GM12878 (cell line): Measurements from ENCODE around the gene ITGA11. TPM values are rescaled to one million over a fixed set of nuclear protein-coding genes. Genes with fewer than 3 reads are reported as not detected.

ENCODE experiments used
- ATAC-seq: fragments of 200-7000 bp; cut with Tn5 transposase; 3 replicates; pipeline ENCODE4 v1.9.1; 2020; ENCODE audit warnings: mild to moderate bottlenecking, moderate library complexity
- BruUV-seq: library from RNA; stranded (reverse); fragments of 400-500 nt; replicated peaks from 2 replicates; lab custom pipeline; 2021; lab: Mats Ljungman, UMichigan
- CTCF ChIA-PET: fragments of 300-600 bp; sonication (Branson Sonifier 250); formaldehyde crosslinking; extraction: SDS; loops from one replicate; lab custom pipeline; 2021; ENCODE audit warnings: inconsistent platforms; lab: Yijun Ruan, JAX
- POLR2A ChIA-PET: fragments of 350-600 bp; formaldehyde crosslinking; extraction: SDS; loops from one replicate; lab custom pipeline; 2021; ENCODE audit warnings: inconsistent platforms; lab: Charles Lee
- RAD21 ChIA-PET: fragments of 300-600 bp; sonication (Branson Sonifier 250); formaldehyde crosslinking; loops from one replicate; lab custom pipeline; 2023; ENCODE audit warnings: antibody characterized with exemption; ENCODE audit not compliant: unreplicated experiment; lab: Charles Lee
- SMC1A ChIA-PET: fragments of 300-600 bp; sonication (Branson Sonifier 250); formaldehyde crosslinking; loops from one replicate; lab custom pipeline; 2023; ENCODE audit not compliant: unreplicated experiment, uncharacterized antibody; lab: Charles Lee
- DNase-seq: peaks from one replicate; pipeline ENCODE4 v3.0.0-alpha.2; 2011; ENCODE audit warnings: low read depth, low spot score
- FAIRE-seq: peaks from 3 replicates; lab custom pipeline; 2011; peaks lifted over from hg19 to GRCh38; lab: Jason Lieb, UNC
- H2AFZ ChIP-seq: 2 replicates; pipeline ENCODE4 v1.6.0; 2011; ENCODE audit warnings: low read depth, low read length, control low read depth; ENCODE audit not compliant: control insufficient read depth
- H3K27ac ChIP-seq: 2 replicates; pipeline ENCODE4 v1.5.1; 2011; ENCODE audit warnings: control low read depth; ENCODE audit not compliant: control insufficient read depth, insufficient read depth
- H3K27me3 ChIP-seq, 2 experiments: replicated peaks in 1 of 2; 2 replicates each; pipeline versions ENCODE4 v1.6.0 to v1.6.1; 2011; ENCODE audit warnings: low read length in 1 of 2; ENCODE audit not compliant: control insufficient read depth in 2 of 2, insufficient read depth in 2 of 2
- H3K36me3 ChIP-seq, 2 experiments: 2 replicates each; pipeline ENCODE4 v1.5.1; 2011; ENCODE audit warnings: low read length in 1 of 2; ENCODE audit not compliant: control insufficient read depth in 2 of 2, insufficient read depth in 2 of 2
- H3K4me1 ChIP-seq: 2 replicates; pipeline ENCODE4 v1.6.1; 2011; ENCODE audit warnings: mild to moderate bottlenecking, low read length, moderate library complexity, mixed read lengths; ENCODE audit not compliant: control insufficient read depth, insufficient read depth
- H3K4me2 ChIP-seq: 2 replicates; pipeline ENCODE4 v1.6.0; 2011; ENCODE audit warnings: control low read depth; ENCODE audit not compliant: control insufficient read depth, insufficient read depth
- H3K4me3 ChIP-seq: fragments of 200-600 bp; sonication (generic); 2 replicates; pipeline ENCODE4 v1.5.1; 2016
- H3K79me2 ChIP-seq: 2 replicates; pipeline ENCODE4 v1.6.0; 2011; ENCODE audit warnings: low read length; ENCODE audit not compliant: control insufficient read depth, insufficient read depth
- H3K9ac ChIP-seq: 2 replicates; pipeline ENCODE4 v1.8.0; 2011; ENCODE audit warnings: low read length, control low read depth, mixed read lengths; ENCODE audit not compliant: control insufficient read depth, insufficient read depth
- H3K9me3 ChIP-seq: replicated peaks from 3 replicates; pipeline ENCODE4 v1.5.1; 2011; ENCODE audit warnings: mild to moderate bottlenecking, low read length; ENCODE audit not compliant: control insufficient read depth, insufficient read depth
- H4K20me1 ChIP-seq: 2 replicates; pipeline ENCODE4 v1.6.0; 2011; ENCODE audit not compliant: control insufficient read depth, insufficient read depth
- EP300 ChIP-seq, 2 experiments: fragments of 150-350 bp in 1 of 2; IDR thresholded peaks; 2 replicates each; pipeline ENCODE4 v1.6.1; 2011 to 2012; ENCODE audit warnings: low read depth in 2 of 2, low read length in 2 of 2, borderline replicate concordance in 1 of 2, improper control_type of control experiment in 1 of 2, inconsistent platforms in 1 of 2; ENCODE audit not compliant: control insufficient read depth in 1 of 2
- GATAD2B ChIP-seq: fragments of 450-650 bp; conservative IDR thresholded peaks from 2 replicates; pipeline ENCODE4 v1.6.1; 2017; ENCODE audit warnings: low read depth, mild to moderate bottlenecking, moderate library complexity
- IKZF1 ChIP-seq: fragments of 450-650 bp; conservative IDR thresholded peaks from 2 replicates; pipeline ENCODE4 v1.6.1; 2017; ENCODE audit warnings: antibody characterized with exemption, mild to moderate bottlenecking
- MTA3 ChIP-seq: IDR thresholded peaks from 2 replicates; pipeline ENCODE4 v1.6.1; 2012; ENCODE audit warnings: low read length, inconsistent platforms, borderline replicate concordance
- MYB ChIP-seq: fragments of 150-350 bp; IDR thresholded peaks from 2 replicates; pipeline ENCODE4 v1.6.1; 2014; ENCODE audit warnings: mild to moderate bottlenecking, low read depth, low read length, borderline replicate concordance
- RAD21 ChIP-seq: IDR thresholded peaks from 2 replicates; pipeline ENCODE4 v1.6.1; 2011; ENCODE audit warnings: mild to moderate bottlenecking, low read depth, low read length, moderate library complexity; ENCODE audit not compliant: insufficient read depth
- RBBP5 ChIP-seq: fragments of 200-600 bp; sonication (generic); conservative IDR thresholded peaks from 2 replicates; pipeline ENCODE4 v1.6.1; 2016
- STAT3 ChIP-seq: IDR thresholded peaks from 2 replicates; pipeline ENCODE4 v1.6.1; 2011; ENCODE audit warnings: low read depth, low read length, improper control_type of control experiment
- TBL1XR1 ChIP-seq: IDR thresholded peaks from 2 replicates; pipeline ENCODE4 v1.6.1; 2012; ENCODE audit warnings: low read depth, low read length, improper control_type of control experiment
- TCF7 ChIP-seq: IDR thresholded peaks from 2 replicates; pipeline ENCODE4 v1.6.1; 2014; ENCODE audit warnings: antibody characterized with exemption, borderline replicate concordance
- ZZZ3 ChIP-seq: IDR thresholded peaks from 2 replicates; pipeline ENCODE4 v1.6.1; 2011; ENCODE audit warnings: low read depth; ENCODE audit not compliant: control insufficient read depth, insufficient read length
- WGBS: methylation state at CpG from one replicate; pipeline ENCODE4 v1.1.6; 2016; ENCODE audit warnings: low lambda C conversion rate; ENCODE audit not compliant: insufficient replicate concordance, insufficient coverage; ENCODE audit errors: missing lambda C conversion rate; 5-methylcytosine and 5-hydroxymethylcytosine counted together
- in situ Hi-C: fragments of 300-500 bp; cut with MboI; formaldehyde crosslinking; loops from 9 replicates; pipeline ENCODE4 v1.14.3; 2018; ENCODE audit warnings: mixed read lengths
- intact Hi-C: fragments of 100-400 bp; cut with micrococcal nuclease; formaldehyde crosslinking; loops from one replicate; pipeline ENCODE4 v1.14.2; 2022; ENCODE audit not compliant: unreplicated experiment
- polyA plus RNA-seq, 11 experiments: library from polyadenylated mRNA; depleted of rRNA in 4 of 11; unstranded in 6 of 11; stranded (reverse) in 5 of 11; fragments of >200 nt; fragmentation: Nextera tagmentation in 4 of 11; fragmentation: Illumina TruSeq in 1 of 11; extraction: Ambion mirVana in 4 of 11; extraction: Trizol in 1 of 11; gene quantifications; 1 replicate in 1 of 11; 2 replicates in 10 of 11; pipeline versions ENCODE4 v1.2.1 to v1.2.3, GENCODE V29; 2011 to 2016; ENCODE audit warnings: inconsistent platforms in 2 of 11, missing spikeins in 2 of 11, low read depth in 1 of 11
- total RNA-seq, 4 experiments: library from RNA; depleted of rRNA in 3 of 4; stranded (reverse); fragments of >200 nt in 3 of 4; fragmentation: Illumina TruSeq in 1 of 4; extraction: Trizol in 1 of 4; gene quantifications; 2 replicates each; pipeline versions ENCODE4 v1.2.1 to v1.2.3, GENCODE V29; 2013 to 2021
- TF ChIP-seq, protein P1 (sequence below), 3 experiments: IDR thresholded peaks in 2 of 3; conservative IDR thresholded peaks in 1 of 3; 2 replicates each; pipeline ENCODE4 v1.5.1; 2011; ENCODE audit warnings: low read depth in 3 of 3, low read length in 3 of 3, mild to moderate bottlenecking in 3 of 3, control low read depth in 2 of 3, moderate library complexity in 2 of 3, inconsistent platforms in 1 of 3, mixed read lengths in 1 of 3; ENCODE audit not compliant: control insufficient read depth in 2 of 3, insufficient read depth in 1 of 3; ENCODE audit errors: extremely low read depth in 1 of 3

The ITGA11 gene
- total and polyA plus RNA-seq, 10 of the 15 experiments (the other 5 are each of a cell fraction or from before 2014, with no cell fraction given): under 0.01 to 0.36 (median 0.13) TPM; not detected in 1

DNA sequence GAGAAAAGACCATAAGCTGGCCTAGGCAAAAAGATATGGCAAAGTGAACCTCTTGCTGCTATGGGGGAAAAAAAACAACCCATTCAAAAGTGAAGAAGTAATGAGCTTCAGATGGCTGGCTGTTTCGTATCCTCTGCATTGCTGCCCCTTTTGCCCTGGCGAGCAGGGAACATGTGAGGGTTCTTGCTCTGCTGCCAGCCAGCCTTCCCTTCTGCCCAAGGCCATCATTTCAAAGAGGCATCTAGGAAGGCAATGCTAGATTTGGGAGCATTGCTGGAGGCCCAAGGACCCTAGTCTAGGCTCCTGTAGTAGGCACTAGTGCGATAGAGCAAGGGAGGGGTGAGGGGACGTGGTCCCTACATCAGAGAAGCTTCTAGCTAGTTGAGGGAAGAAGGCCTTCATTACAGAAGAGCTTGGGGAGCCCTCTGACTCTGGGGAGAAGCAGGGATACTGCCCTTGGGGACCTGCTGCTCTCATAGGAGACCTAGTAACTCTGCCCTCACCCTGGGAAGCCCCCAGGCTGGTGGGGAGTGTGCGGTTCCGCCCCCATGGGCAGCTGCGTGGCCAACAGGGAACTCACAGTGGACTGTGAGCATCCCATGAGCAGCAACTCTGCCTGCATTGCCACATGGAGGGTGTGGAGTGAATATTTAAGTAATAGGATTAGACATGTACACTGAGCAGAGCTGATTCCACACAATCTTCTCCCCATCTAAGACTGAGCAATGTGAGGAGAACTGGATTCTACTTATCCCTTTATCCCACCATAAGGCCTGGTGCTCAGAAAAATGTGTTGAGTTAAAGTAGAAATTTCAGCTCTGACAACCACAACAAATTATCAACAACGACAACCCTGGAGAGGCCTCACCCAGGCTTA, 21.3 kb downstream of the ITGA11 start:
- Histone ChIP-seq H3K79me2 (no peaks in the 10 kb centered on the region), H3K27me3 (no peaks in the 10 kb centered on the region), H3K9ac (no peak overlapping the region), H3K4me3 (no peak overlapping the region), H3K4me2 (no peak overlapping the region), H2AFZ (no peak overlapping the region), H3K4me1 (no peaks in the 10 kb centered on the region), H4K20me1 (no peaks in the 10 kb centered on the region), H3K36me3 (no peaks in the 10 kb centered on the region), H3K9me3 (no peaks in the 10 kb centered on the region), H3K27ac (no peak overlapping the region)
- POLR2A ChIA-PET: no interaction called here
- no peak for ATAC-seq
- CTCF ChIA-PET: no interaction called here
- in situ Hi-C loops (no loop called here), intact Hi-C loops (no loop called here)
- TF ChIP-seq MTA3 (no peak), IKZF1 (no peak), TBL1XR1 (no peak), STAT3 (no peak), GATAD2B (no peak), EP300 (IDR thresholded peaks at IDR 0.05; ENCODE audit: borderline replicate concordance in 1 of 2, control insufficient read depth in 1 of 2, low read depth in 2 of 2, low read length in 2 of 2) (no peak), RBBP5 (no peak), ZZZ3 (no peak), TCF7 (no peak), RAD21 (no peak), MYB (no peak)
- TF ChIP-seq, protein P1, sequence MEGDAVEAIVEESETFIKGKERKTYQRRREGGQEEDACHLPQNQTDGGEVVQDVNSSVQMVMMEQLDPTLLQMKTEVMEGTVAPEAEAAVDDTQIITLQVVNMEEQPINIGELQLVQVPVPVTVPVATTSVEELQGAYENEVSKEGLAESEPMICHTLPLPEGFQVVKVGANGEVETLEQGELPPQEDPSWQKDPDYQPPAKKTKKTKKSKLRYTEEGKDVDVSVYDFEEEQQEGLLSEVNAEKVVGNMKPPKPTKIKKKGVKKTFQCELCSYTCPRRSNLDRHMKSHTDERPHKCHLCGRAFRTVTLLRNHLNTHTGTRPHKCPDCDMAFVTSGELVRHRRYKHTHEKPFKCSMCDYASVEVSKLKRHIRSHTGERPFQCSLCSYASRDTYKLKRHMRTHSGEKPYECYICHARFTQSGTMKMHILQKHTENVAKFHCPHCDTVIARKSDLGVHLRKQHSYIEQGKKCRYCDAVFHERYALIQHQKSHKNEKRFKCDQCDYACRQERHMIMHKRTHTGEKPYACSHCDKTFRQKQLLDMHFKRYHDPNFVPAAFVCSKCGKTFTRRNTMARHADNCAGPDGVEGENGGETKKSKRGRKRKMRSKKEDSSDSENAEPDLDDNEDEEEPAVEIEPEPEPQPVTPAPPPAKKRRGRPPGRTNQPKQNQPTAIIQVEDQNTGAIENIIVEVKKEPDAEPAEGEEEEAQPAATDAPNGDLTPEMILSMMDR (IDR thresholded peaks at IDR 0.05 in 2 of 3, conservative IDR thresholded peaks at IDR 0.05 in 1 of 3; ENCODE audit: control insufficient read depth in 2 of 3, extremely low read depth in 1 of 3, insufficient read depth in 1 of 3, low read depth in 3 of 3, low read length in 3 of 3): no peak
- no peak for DNase-seq
- SMC1A ChIA-PET: no interaction called here
- no peak for FAIRE-seq
- RAD21 ChIA-PET: no interaction called here
- BruUV-seq: no TSS peak
- WGBS: 27% methylated on average over 8 of the region's 8 CpGs
